DOHH2 (cell line): ENCODE data around the gene BCOR.

ENCODE experiments used
- EZH2phosphoT487 ChIP-seq: fragments of 200-600 bp; sonication (generic); IDR thresholded peaks from 2 replicates; pipeline ENCODE4 v1.6.1; 2017; ENCODE audit warnings: borderline replicate concordance, mild to moderate bottlenecking, antibody characterized with exemption, low read length, moderate library complexity, mixed read lengths
- TF ChIP-seq, protein P1 (sequence below): fragments of 200-600 bp; sonication (generic); IDR thresholded peaks from one replicate; pipeline ENCODE4 v1.5.1; 2014; ENCODE audit warnings: antibody characterized with exemption, mild to moderate bottlenecking, low read depth, low read length; ENCODE audit not compliant: poor library complexity, severe bottlenecking

DNA sequence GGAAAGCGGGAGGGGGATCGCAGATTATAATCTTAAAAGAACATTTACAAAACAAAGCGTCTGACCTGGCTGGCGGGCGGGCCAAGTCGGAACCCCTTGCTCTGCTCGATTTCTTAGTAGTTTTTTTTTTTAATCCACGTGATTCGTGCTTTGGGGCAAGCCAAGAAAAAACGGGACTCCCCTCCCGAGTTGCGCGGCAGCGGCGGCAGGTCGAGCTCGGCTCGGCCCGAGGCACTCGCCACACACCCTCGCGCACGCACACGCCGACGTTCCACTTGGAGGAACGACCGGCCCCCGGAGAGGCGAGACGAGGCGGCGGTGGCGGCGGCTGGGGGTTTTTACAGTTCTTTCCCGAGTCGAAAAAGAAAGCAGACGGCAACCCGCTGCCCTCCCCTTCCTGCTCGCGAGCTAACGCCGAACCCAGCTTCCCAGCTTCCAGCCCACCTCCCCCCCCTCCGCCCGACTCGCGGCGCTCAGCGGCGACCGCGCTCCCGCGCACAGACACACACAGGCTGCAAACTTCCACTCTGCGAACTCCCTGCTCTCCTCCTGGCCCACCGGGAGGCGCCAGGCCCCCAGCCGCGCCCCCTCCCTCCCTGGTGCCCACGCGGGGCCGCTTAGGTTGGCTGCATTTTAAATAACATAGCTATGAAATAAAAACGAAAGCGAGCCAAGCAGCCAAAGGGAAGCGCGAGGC lies 1.2 kb downstream of the BCOR start:
- TF ChIP-seq, protein P1, sequence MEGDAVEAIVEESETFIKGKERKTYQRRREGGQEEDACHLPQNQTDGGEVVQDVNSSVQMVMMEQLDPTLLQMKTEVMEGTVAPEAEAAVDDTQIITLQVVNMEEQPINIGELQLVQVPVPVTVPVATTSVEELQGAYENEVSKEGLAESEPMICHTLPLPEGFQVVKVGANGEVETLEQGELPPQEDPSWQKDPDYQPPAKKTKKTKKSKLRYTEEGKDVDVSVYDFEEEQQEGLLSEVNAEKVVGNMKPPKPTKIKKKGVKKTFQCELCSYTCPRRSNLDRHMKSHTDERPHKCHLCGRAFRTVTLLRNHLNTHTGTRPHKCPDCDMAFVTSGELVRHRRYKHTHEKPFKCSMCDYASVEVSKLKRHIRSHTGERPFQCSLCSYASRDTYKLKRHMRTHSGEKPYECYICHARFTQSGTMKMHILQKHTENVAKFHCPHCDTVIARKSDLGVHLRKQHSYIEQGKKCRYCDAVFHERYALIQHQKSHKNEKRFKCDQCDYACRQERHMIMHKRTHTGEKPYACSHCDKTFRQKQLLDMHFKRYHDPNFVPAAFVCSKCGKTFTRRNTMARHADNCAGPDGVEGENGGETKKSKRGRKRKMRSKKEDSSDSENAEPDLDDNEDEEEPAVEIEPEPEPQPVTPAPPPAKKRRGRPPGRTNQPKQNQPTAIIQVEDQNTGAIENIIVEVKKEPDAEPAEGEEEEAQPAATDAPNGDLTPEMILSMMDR: no peak
- no peak for TF ChIP-seq EZH2phosphoT487
